BLaER1 (cell line): ENCODE measurements around the gene ANKRD18A.

ENCODE experiments used
- H3K27ac ChIP-seq: shearing (Covaris generic); formaldehyde crosslinking; 2 replicates; pipeline ENCODE4 v1.8.1; 2022
- H3K27me3 ChIP-seq: shearing (Covaris generic); formaldehyde crosslinking; 2 replicates; pipeline ENCODE4 v1.8.1; 2022
- H3K36me3 ChIP-seq: shearing (Covaris generic); formaldehyde crosslinking; 2 replicates; pipeline ENCODE4 v1.8.1; 2022
- H3K4me1 ChIP-seq: shearing (Covaris generic); formaldehyde crosslinking; 2 replicates; pipeline ENCODE4 v1.8.1; 2022
- H3K4me2 ChIP-seq: shearing (Covaris generic); formaldehyde crosslinking; 2 replicates; pipeline ENCODE4 v1.8.1; 2022
- H3K4me3 ChIP-seq: shearing (Covaris generic); formaldehyde crosslinking; 2 replicates; pipeline ENCODE4 v1.8.1; 2022
- H3K9ac ChIP-seq: shearing (Covaris generic); formaldehyde crosslinking; 2 replicates; pipeline ENCODE4 v1.8.1; 2022
- H3K9me3 ChIP-seq: shearing (Covaris generic); formaldehyde crosslinking; 2 replicates; pipeline ENCODE4 v1.8.1; 2022
- H4K20me1 ChIP-seq: shearing (Covaris generic); formaldehyde crosslinking; 2 replicates; pipeline ENCODE4 v1.8.1; 2022
- Cebpa-rat ChIP-seq: shearing (Covaris generic); IDR thresholded peaks from 2 replicates; pipeline ENCODE4 v1.8.1; 2022

The ANKRD18A gene

GRCh38 chr9:38649731-38650363 is 29.5 kb upstream of the ANKRD18A start:
- no peaks in the 10 kb centered on the region for H3K27me3 ChIP-seq
- no peaks in the 10 kb centered on the region for H3K36me3 ChIP-seq
- H3K4me3 ChIP-seq, result no peak overlapping the region
- H3K4me1 ChIP-seq, result peaks cover 21% of the 10 kb centered on the region
- H4K20me1 ChIP-seq, result no peaks in the 10 kb centered on the region
- H3K9me3 ChIP-seq, result no peaks in the 10 kb centered on the region
- no peak overlapping the region for H3K27ac ChIP-seq
- no peak overlapping the region for H3K9ac ChIP-seq
- TF ChIP-seq Cebpa-rat, result no peak
- H3K4me2 ChIP-seq, result no peak overlapping the region

- H3K27me3 ChIP-seq, result no peaks in the 10 kb centered on the region
- no peaks in the 10 kb centered on the region for H4K20me1 ChIP-seq
- H3K27ac ChIP-seq, result no peak overlapping the region
- no peak overlapping the region for H3K9ac ChIP-seq
- H3K36me3 ChIP-seq, result no peaks in the 10 kb centered on the region
- no peaks in the 10 kb centered on the region for H3K9me3 ChIP-seq
- TF ChIP-seq Cebpa-rat, result no peak
- no peak overlapping the region for H3K4me3 ChIP-seq
- H3K4me2 ChIP-seq, result peak overlapping the region; percentile 85; the same call in 1 of the 2 replicates
- H3K4me1 ChIP-seq, result peaks cover 27% of the 10 kb centered on the region
These were observed 24.2 kb upstream of the ANKRD18A start for GRCh38 chr9:38644601-38645000.

DNA sequence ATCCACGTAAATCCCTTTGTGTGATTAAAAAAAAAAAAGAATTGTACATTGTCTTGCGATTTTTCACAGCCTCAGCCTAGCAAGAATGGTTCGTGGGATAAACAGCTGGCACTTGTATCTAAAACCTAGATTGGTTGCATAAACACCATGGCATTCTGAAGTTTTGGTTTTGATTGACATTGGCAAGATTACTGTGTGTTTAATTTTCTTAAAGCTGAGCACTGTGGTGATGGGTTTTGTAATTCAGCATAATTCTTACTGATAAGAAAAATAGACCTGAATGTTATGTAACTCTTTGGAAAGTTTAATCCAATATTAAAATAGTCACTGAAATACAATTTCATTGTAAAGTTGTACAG is 23.4 kb upstream of the ANKRD18A start:
- H3K4me3 ChIP-seq, result 0 out of 2 replicates have a peak overlapping the region, but pooled peaks have one; percentile 58
- peaks cover 27% of the 10 kb centered on the region for H3K4me1 ChIP-seq
- peak overlapping the region; percentile 85 for H3K4me2 ChIP-seq
- TF ChIP-seq Cebpa-rat, result no peak
- no peaks in the 10 kb centered on the region for H4K20me1 ChIP-seq
- peak overlapping the region; percentile 77 for H3K27ac ChIP-seq
- H3K9ac ChIP-seq, result peak overlapping the region; percentile 67; the same call in 1 of the 2 replicates
- no peaks in the 10 kb centered on the region for H3K27me3 ChIP-seq
- H3K36me3 ChIP-seq, result no peaks in the 10 kb centered on the region
- no peaks in the 10 kb centered on the region for H3K9me3 ChIP-seq

- H3K36me3 ChIP-seq, result no peaks in the 10 kb centered on the region
- no peak for TF ChIP-seq Cebpa-rat
- H3K27ac ChIP-seq, result peak overlapping the region; percentile 77
- H3K9ac ChIP-seq, result peak overlapping the region; percentile 67
- peaks cover 27% of the 10 kb centered on the region for H3K4me1 ChIP-seq
- no peaks in the 10 kb centered on the region for H3K27me3 ChIP-seq
- no peaks in the 10 kb centered on the region for H4K20me1 ChIP-seq
- H3K4me2 ChIP-seq, result peak overlapping the region; percentile 85
- H3K9me3 ChIP-seq, result no peaks in the 10 kb centered on the region
- peak overlapping the region; percentile 58 for H3K4me3 ChIP-seq
These were observed 22.8 kb upstream of the ANKRD18A start for GRCh38 chr9:38642951-38643814.

DNA sequence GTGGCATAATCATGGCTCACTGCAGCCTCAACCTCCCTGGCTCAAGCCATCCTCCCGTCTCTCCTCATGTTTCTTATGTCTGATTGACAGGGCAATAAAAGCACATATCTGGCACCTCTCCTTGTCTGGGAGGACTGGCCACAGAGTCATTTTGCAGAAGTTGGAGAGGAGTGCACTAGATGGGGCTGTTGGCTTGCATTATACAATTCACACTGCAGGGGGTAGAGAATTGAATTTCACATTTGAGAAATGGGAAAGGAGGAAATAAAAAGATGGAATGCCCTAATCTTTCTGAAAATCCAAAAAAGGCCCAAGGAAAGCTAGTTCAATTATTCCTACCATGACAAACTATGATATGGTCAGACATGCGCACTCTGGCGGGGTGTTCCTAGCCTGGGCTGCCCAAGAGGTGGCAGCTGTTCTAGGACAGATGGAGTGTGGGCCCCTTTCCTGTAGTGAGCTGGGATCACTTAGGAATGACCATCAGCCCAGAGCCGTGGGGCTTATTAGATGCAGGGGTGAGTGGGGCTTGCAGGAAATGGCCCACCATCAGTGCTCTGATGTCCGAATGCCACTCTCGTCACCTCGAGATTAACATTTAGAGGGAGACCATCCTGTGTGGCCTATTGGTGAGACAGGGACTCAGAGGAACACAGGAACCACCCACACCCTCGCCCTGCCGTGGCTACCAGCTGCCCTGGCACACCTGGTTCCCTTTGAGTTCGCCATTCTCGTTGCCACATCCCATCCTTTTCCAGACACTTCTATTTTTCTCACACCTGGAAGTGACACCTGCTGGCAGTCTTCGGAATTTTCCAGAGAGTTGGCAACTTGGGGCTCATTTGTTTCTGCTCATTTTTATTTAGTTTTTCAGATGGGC is 21.8 kb upstream of the ANKRD18A start:
- H3K27ac ChIP-seq, result peak overlapping the region; percentile 77
- no peaks in the 10 kb centered on the region for H3K36me3 ChIP-seq
- no peaks in the 10 kb centered on the region for H3K9me3 ChIP-seq
- TF ChIP-seq Cebpa-rat, result no peak
- no peaks in the 10 kb centered on the region for H3K27me3 ChIP-seq
- peak overlapping the region; percentile 85 for H3K4me2 ChIP-seq
- H3K9ac ChIP-seq, result no peak overlapping the region; the same call in 1 of the 2 replicates
- H3K4me1 ChIP-seq, result peaks cover 27% of the 10 kb centered on the region
- H4K20me1 ChIP-seq, result no peaks in the 10 kb centered on the region
- H3K4me3 ChIP-seq, result peak overlapping the region; percentile 58

DNA sequence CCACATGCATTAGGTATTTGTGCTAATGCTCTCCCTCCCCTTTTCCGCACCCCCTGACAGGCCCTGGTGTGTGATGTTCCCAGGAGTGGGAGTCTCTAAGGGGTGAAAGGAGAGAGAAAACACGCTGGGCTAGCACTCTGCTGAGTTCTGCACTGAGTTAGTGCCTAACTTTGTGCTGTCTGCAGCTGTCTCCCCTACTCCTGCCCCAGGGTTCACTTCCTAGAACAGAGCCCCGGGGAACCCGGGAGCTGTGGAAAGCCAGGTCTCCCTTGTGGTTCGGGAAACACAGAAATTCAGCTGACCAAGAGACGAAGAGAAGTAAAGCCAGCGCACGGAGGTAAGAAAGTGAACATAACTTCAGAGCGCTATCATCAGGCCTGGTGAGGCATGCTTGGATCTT is 20.7 kb upstream of the ANKRD18A start:
- no peaks in the 10 kb centered on the region for H3K27me3 ChIP-seq
- no peaks in the 10 kb centered on the region for H4K20me1 ChIP-seq
- no peak overlapping the region for H3K9ac ChIP-seq
- no peak for TF ChIP-seq Cebpa-rat
- no peak overlapping the region for H3K27ac ChIP-seq
- H3K9me3 ChIP-seq, result no peaks in the 10 kb centered on the region
- H3K4me1 ChIP-seq, result peaks cover 27% of the 10 kb centered on the region
- no peak overlapping the region for H3K4me3 ChIP-seq
- no peak overlapping the region for H3K4me2 ChIP-seq
- no peaks in the 10 kb centered on the region for H3K36me3 ChIP-seq

- no peaks in the 10 kb centered on the region for H3K9me3 ChIP-seq
- H3K9ac ChIP-seq, result no peak overlapping the region
- H3K27ac ChIP-seq, result no peak overlapping the region
- H3K4me3 ChIP-seq, result no peak overlapping the region
- peaks cover 24% of the 10 kb centered on the region for H3K4me1 ChIP-seq
- no peaks in the 10 kb centered on the region for H4K20me1 ChIP-seq
- H3K27me3 ChIP-seq, result no peaks in the 10 kb centered on the region
- TF ChIP-seq Cebpa-rat, result no peak
- no peak overlapping the region for H3K4me2 ChIP-seq
- no peaks in the 10 kb centered on the region for H3K36me3 ChIP-seq
These were observed 19.2 kb upstream of the ANKRD18A start for GRCh38 chr9:38639577-38639940.

DNA sequence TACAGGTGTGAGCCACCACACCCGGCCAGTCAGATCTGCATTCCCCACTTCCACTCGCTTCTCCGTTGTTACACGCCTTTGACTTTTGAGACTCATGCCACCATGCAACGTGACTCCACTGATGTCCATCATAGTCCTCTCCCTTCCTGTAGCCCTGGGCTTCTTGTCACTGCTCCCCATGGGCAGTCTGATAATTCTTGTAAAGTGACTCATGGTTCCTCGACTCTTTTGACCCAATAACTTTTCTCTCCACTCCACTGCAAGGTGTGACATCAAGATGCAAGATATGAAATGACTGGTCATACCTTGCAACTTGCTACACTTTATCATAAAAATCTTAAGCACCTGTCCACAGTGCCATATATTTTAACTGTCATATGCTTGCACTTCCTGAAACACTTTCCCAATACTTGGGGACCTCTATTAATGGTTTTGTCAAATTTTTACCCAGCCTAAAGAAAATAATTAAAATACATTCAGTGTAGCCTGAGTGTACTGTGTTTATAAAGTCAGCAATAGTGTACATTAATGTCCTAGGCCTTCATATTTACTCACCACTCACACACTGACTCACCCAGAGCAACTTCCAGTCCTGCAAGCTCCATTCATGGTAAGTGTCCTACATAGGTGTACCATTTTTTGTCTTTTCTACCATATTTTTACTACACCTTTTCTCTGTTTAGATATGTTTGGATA is 18.6 kb upstream of the ANKRD18A start:
- H3K36me3 ChIP-seq, result no peaks in the 10 kb centered on the region
- no peak for TF ChIP-seq Cebpa-rat
- H3K27me3 ChIP-seq, result no peaks in the 10 kb centered on the region
- H3K27ac ChIP-seq, result no peak overlapping the region
- peaks cover 18% of the 10 kb centered on the region for H3K4me1 ChIP-seq
- no peak overlapping the region for H3K9ac ChIP-seq
- H4K20me1 ChIP-seq, result no peaks in the 10 kb centered on the region
- no peak overlapping the region for H3K4me3 ChIP-seq
- H3K4me2 ChIP-seq, result no peak overlapping the region
- H3K9me3 ChIP-seq, result no peaks in the 10 kb centered on the region

DNA sequence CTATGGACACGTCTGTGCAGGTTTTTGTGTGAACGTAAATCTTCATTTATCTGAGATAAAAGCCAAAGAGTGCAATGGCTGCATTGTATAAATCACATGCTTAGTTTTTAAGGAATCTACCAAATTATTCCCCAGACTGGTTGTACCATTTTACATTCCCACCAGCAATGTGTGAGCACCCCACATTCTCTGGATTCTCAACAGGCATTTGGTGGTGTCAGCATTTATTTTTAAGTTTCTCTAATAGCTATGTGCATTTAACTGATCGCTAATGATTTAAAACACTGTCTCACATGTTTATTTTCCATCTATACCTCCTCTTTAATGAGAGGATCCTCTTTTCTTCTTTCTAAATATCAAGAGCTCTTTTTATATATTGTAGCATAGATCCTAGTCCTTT is 13.9 kb upstream of the ANKRD18A start:
- Histone ChIP-seq H3K4me1 (no peaks in the 10 kb centered on the region), H4K20me1 (no peaks in the 10 kb centered on the region), H3K9ac (no peak overlapping the region), H3K4me2 (no peak overlapping the region), H3K27ac (no peak overlapping the region), H3K36me3 (no peaks in the 10 kb centered on the region), H3K9me3 (no peaks in the 10 kb centered on the region), H3K27me3 (no peaks in the 10 kb centered on the region), H3K4me3 (no peak overlapping the region)
- TF ChIP-seq Cebpa-rat, result no peak
